Omental fat pad (tissue), 4 donors: Measurements from ENCODE around the gene REV3L. TPM values are rescaled to one million over a fixed set of nuclear protein-coding genes. Genes with fewer than 3 reads are reported as not detected.
"Not testable (repeated sequence)": the region's sequence is repeated elsewhere in the genome, so short reads cannot be mapped to it uniquely, and the experiment has no call there.

Experiments used
- ATAC-seq: fragments of 150-250 bp; one replicate; pipeline ENCODE4 v1.9.1; 2016; ENCODE audit warnings: mild to moderate bottlenecking, moderate library complexity; ENCODE audit not compliant: low FRiP score
- DNase-seq: peaks from one replicate; pipeline ENCODE4 v3.0.0-alpha.2; 2019; ENCODE audit warnings: low spot score
- CTCF ChIP-seq, 3 donors: fragments of 450-650 bp; IDR thresholded peaks; one replicate each; pipeline ENCODE4 v1.5.1; 2016 to 2017; ENCODE audit warnings: antibody characterized with exemption in 3 of 3, mild to moderate bottlenecking in 3 of 3, moderate library complexity in 2 of 3
- total RNA-seq, 4 donors: library from RNA; depleted of rRNA; stranded (reverse); fragments of >200 nt; gene quantifications; one replicate each; pipeline ENCODE4 v1.1.0, GENCODE V29; 2016

REV3L gene
- total RNA-seq, 4 donors from 2014 or later: 55.5 to 111 (median 63.2) TPM

GRCh38 chr6:111260570-111261298, 222.3 kb downstream of the REV3L start:
- ATAC-seq: no peak
- no peak for TF ChIP-seq CTCF (IDR thresholded peaks at IDR 0.05)

GRCh38 chr6:111259089-111259831, 223.8 kb downstream of the REV3L start:
- TF ChIP-seq CTCF (IDR thresholded peaks at IDR 0.05): peak in 2 of 3 donors; percentile 84 to 95
- ATAC-seq: peak; percentile 99
- peak; percentile 99 for DNase-seq

More at GRCh38 chr6:111260570-111261298, 222.3 kb downstream of the REV3L start:
- no peak for DNase-seq

GRCh38 chr6:111258615-111259088, 224.4 kb downstream of the REV3L start:
- ATAC-seq: no peak
- no peak for DNase-seq
- no peak for TF ChIP-seq CTCF (IDR thresholded peaks at IDR 0.05)

GRCh38 chr6:111258010-111258409, 225.0 kb downstream of the REV3L start:
- no peak for ATAC-seq
- no peak for TF ChIP-seq CTCF (IDR thresholded peaks at IDR 0.05)
- DNase-seq: no peak

- ATAC-seq: no peak
Measured at GRCh38 chr6:111256646-111257045, 226.4 kb downstream of the REV3L start.

GRCh38 chr6:111255838-111256237, 227.2 kb downstream of the REV3L start:
- ATAC-seq: not testable (repeated sequence)

More at GRCh38 chr6:111256646-111257045, 226.4 kb downstream of the REV3L start:
- no peak for TF ChIP-seq CTCF (IDR thresholded peaks at IDR 0.05)
- DNase-seq: no peak

GRCh38 chr6:111254779-111255166, 228.2 kb downstream of the REV3L start:
- ATAC-seq: no peak
- TF ChIP-seq CTCF (IDR thresholded peaks at IDR 0.05): no peak
- DNase-seq: no peak

More at GRCh38 chr6:111255838-111256237, 227.2 kb downstream of the REV3L start:
- DNase-seq: not testable (repeated sequence)
